Neural cell (in vitro differentiated cells): ENCODE results near the gene MYO5A. TPM values are rescaled to one million over a fixed set of nuclear protein-coding genes. Genes with fewer than 3 reads are reported as not detected.

Experiments used
- H2AFZ ChIP-seq: fragments of 200-600, 300-800 bp; sonication (generic), shearing (Covaris generic); 2 replicates; pipeline ENCODE4 v1.6.0; 2014; ENCODE audit warnings: low read depth, mild to moderate bottlenecking, antibody characterized with exemption, low read length, moderate library complexity
- H3F3A ChIP-seq: fragments of 200-600 bp; shearing (Covaris generic); 2 replicates; pipeline ENCODE4 v1.6.1; 2016; ENCODE audit warnings: mild to moderate bottlenecking, moderate library complexity, mixed read lengths, antibody characterized with exemption, low read length; ENCODE audit not compliant: insufficient read depth, poor library complexity, severe bottlenecking
- H3K27ac ChIP-seq: fragments of 200-600, 300-800 bp; sonication (generic), shearing (Covaris generic); 2 replicates; pipeline ENCODE4 v1.5.1; 2014; ENCODE audit warnings: mild to moderate bottlenecking, low read length, moderate library complexity
- H3K27me3 ChIP-seq: fragments of 300-800, 200-600 bp; sonication (generic), shearing (Covaris generic); 2 replicates; pipeline ENCODE4 v1.6.0; 2014; ENCODE audit warnings: mild to moderate bottlenecking, low read depth, low read length, moderate library complexity; ENCODE audit not compliant: insufficient read depth
- H3K36me3 ChIP-seq: fragments of 300-800, 200-600 bp; sonication (generic), shearing (Covaris generic); 2 replicates; pipeline ENCODE4 v1.5.1; 2014; ENCODE audit warnings: mild to moderate bottlenecking, antibody characterized with exemption, low read length, moderate library complexity; ENCODE audit not compliant: insufficient read depth
- H3K4me2 ChIP-seq: fragments of 300-800, 200-600 bp; sonication (generic), shearing (Covaris generic); 2 replicates; pipeline ENCODE4 v1.6.0; 2014; ENCODE audit warnings: mild to moderate bottlenecking, low read length
- H3K4me3 ChIP-seq: fragments of 300-800, 200-600 bp; sonication (generic), shearing (Covaris generic); 2 replicates; pipeline ENCODE4 v1.5.1; 2014; ENCODE audit warnings: mild to moderate bottlenecking, low read length, moderate library complexity
- H3K79me2 ChIP-seq: fragments of 200-600 bp; shearing (Covaris generic); replicated peaks from 2 replicates; pipeline ENCODE4 v1.6.0; 2014; ENCODE audit warnings: mild to moderate bottlenecking, low read length, moderate library complexity; ENCODE audit not compliant: insufficient read depth
- H3K9ac ChIP-seq: fragments of 300-800, 200-600 bp; sonication (generic), shearing (Covaris generic); 2 replicates; pipeline ENCODE4 v1.6.1; 2016; ENCODE audit warnings: mild to moderate bottlenecking, low read length, mixed read lengths
- H3K9me2 ChIP-seq: fragments of 200-600 bp; shearing (Covaris generic); 2 replicates; pipeline ENCODE4 v1.6.1; 2016; ENCODE audit warnings: mild to moderate bottlenecking, low read length, mixed read lengths; ENCODE audit not compliant: insufficient read depth
- H3K9me3 ChIP-seq: fragments of 200-600, 300-800 bp; sonication (generic), shearing (Covaris generic); 2 replicates; pipeline ENCODE4 v1.6.1; 2016; ENCODE audit warnings: mild to moderate bottlenecking, mixed run types, low read length, moderate library complexity, mixed read lengths
- H4K20me1 ChIP-seq: fragments of 200-600 bp; shearing (Covaris generic); 2 replicates; pipeline ENCODE4 v1.6.1; 2016; ENCODE audit warnings: mild to moderate bottlenecking, mixed run types; ENCODE audit not compliant: insufficient read depth
- EP300 ChIP-seq: fragments of 450-650 bp; conservative IDR thresholded peaks from 2 replicates; pipeline ENCODE4 v1.6.1; 2014; ENCODE audit warnings: antibody characterized with exemption, mild to moderate bottlenecking, moderate library complexity; ENCODE audit not compliant: poor library complexity, severe bottlenecking
- EZH2 ChIP-seq: fragments of 200-600, 300-800 bp; shearing (Covaris generic), sonication (generic); IDR thresholded peaks from 2 replicates; pipeline ENCODE4 v1.6.1; 2014; ENCODE audit warnings: antibody characterized with exemption, low read length, borderline replicate concordance, mild to moderate bottlenecking; ENCODE audit not compliant: insufficient read depth, poor library complexity, severe bottlenecking
- MXI1 ChIP-seq: fragments of 450-650 bp; conservative IDR thresholded peaks from 2 replicates; pipeline ENCODE4 v1.6.1; 2014; ENCODE audit warnings: antibody characterized with exemption, mild to moderate bottlenecking; ENCODE audit not compliant: poor library complexity, severe bottlenecking
- POLR2AphosphoS5 ChIP-seq: IDR thresholded peaks from 2 replicates; pipeline ENCODE4 v1.6.1; 2012
- RAD21 ChIP-seq: fragments of 450-650 bp; conservative IDR thresholded peaks from 2 replicates; pipeline ENCODE4 v1.6.1; 2014; ENCODE audit warnings: antibody characterized with exemption, mild to moderate bottlenecking, moderate library complexity
- SMC3 ChIP-seq: fragments of 450-650 bp; conservative IDR thresholded peaks from 2 replicates; pipeline ENCODE4 v1.6.1; 2014; ENCODE audit warnings: antibody characterized with exemption, mild to moderate bottlenecking, moderate library complexity; ENCODE audit not compliant: poor library complexity
- TAF1 ChIP-seq: IDR thresholded peaks from 2 replicates; pipeline ENCODE4 v1.6.1; 2012; ENCODE audit warnings: low read depth
- polyA plus RNA-seq: library from polyadenylated mRNA; depleted of rRNA; stranded (reverse); fragments of >200 nt; gene quantifications from 2 replicates; pipeline ENCODE4 v1.2.3, GENCODE V29; 2014
- TF ChIP-seq, protein P1 (sequence below): fragments of 450-650 bp; IDR thresholded peaks from 2 replicates; pipeline ENCODE4 v1.5.1; 2014; ENCODE audit warnings: antibody characterized with exemption, mild to moderate bottlenecking, moderate library complexity; ENCODE audit not compliant: poor library complexity, severe bottlenecking
- TF ChIP-seq, protein P2 (sequence below): IDR thresholded peaks from 2 replicates; pipeline ENCODE4 v1.6.1; 2012; ENCODE audit warnings: borderline replicate concordance

MYO5A gene
- polyA plus RNA-seq, 1 donor from 2014 or later = 43.8 TPM

DNA sequence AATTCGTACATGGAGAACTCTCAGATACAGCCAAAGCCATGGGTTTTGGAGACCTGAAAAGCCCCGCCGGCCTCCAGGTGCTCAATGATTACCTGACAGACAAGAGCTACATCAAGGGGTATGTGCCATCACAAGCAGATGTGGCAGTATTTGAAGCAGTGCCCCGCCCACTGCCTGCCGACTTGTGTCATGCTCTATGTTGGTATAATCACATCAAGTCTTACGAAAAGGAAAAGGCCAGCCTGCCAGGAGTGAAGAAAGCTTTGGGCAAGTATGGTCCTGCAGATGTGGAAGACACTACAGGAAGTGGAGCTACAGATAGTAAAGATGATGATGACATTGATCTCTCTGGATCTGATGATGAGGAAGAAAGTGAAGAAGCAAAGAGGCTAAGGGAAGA lies 23.5 kb downstream of the MYO5A start:
- Histone ChIP-seq H3K9me2 (no peaks in the 10 kb centered on the region), H3K79me2 (peaks cover 37% of the 10 kb centered on the region), H3K27me3 (no peaks in the 10 kb centered on the region), H3K4me3 (no peak overlapping the region), H3F3A (no peaks in the 10 kb centered on the region), H3K4me2 (no peak overlapping the region), H2AFZ (no peak overlapping the region), H3K9me3 (no peaks in the 10 kb centered on the region), H3K27ac (no peak overlapping the region), H3K36me3 (no peaks in the 10 kb centered on the region), H4K20me1 (no peaks in the 10 kb centered on the region), H3K9ac (no peak overlapping the region)
- TF ChIP-seq EP300 (no peak), EZH2 (no peak)

DNA sequence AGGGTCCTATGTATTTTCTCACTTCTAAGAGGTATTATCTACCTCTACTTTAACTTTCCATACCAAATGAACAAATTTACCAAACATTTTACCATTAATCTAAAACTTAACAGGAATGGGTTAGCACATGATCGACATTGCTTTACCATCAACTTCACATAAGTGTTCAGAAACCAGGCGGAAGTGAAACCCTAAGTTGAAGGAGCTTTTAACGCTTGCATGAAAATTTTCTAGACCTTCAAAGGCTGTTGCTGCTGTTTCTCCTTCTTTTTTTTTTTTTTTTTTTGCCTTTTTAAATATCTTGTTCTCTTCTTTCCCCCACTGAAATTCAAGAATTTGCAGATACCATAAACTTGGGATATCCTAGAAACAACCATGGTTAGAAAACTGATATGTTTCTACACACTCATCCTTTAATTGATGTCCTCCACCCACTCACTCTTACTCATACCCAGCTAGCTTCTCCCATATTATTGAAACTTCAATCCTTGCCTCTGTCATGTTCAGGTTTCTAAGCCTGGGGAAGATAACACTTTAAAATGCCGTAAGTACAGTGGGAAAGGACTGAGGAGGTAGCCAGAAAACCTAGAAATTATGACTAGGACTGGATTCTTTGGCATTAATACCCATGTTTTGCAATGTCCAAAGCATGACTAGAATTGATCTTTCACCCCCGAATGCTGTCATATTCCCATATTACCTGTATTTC lies 24.7 kb downstream of the MYO5A start:
- Histone ChIP-seq H3K79me2 (peaks cover 36% of the 10 kb centered on the region), H3K9ac (no peak overlapping the region), H4K20me1 (no peaks in the 10 kb centered on the region), H2AFZ (no peak overlapping the region), H3K9me3 (no peaks in the 10 kb centered on the region), H3K27me3 (no peaks in the 10 kb centered on the region), H3K4me2 (no peak overlapping the region), H3K36me3 (no peaks in the 10 kb centered on the region), H3K27ac (no peak overlapping the region), H3K4me3 (no peak overlapping the region), H3K9me2 (no peaks in the 10 kb centered on the region), H3F3A (no peaks in the 10 kb centered on the region)
- no peak for TF ChIP-seq EP300
- TF ChIP-seq RAD21 = no peak
- TF ChIP-seq, protein P1, sequence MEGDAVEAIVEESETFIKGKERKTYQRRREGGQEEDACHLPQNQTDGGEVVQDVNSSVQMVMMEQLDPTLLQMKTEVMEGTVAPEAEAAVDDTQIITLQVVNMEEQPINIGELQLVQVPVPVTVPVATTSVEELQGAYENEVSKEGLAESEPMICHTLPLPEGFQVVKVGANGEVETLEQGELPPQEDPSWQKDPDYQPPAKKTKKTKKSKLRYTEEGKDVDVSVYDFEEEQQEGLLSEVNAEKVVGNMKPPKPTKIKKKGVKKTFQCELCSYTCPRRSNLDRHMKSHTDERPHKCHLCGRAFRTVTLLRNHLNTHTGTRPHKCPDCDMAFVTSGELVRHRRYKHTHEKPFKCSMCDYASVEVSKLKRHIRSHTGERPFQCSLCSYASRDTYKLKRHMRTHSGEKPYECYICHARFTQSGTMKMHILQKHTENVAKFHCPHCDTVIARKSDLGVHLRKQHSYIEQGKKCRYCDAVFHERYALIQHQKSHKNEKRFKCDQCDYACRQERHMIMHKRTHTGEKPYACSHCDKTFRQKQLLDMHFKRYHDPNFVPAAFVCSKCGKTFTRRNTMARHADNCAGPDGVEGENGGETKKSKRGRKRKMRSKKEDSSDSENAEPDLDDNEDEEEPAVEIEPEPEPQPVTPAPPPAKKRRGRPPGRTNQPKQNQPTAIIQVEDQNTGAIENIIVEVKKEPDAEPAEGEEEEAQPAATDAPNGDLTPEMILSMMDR = no peak
- no peak for TF ChIP-seq POLR2AphosphoS5
- no peak for TF ChIP-seq TAF1
- TF ChIP-seq, protein P2, sequence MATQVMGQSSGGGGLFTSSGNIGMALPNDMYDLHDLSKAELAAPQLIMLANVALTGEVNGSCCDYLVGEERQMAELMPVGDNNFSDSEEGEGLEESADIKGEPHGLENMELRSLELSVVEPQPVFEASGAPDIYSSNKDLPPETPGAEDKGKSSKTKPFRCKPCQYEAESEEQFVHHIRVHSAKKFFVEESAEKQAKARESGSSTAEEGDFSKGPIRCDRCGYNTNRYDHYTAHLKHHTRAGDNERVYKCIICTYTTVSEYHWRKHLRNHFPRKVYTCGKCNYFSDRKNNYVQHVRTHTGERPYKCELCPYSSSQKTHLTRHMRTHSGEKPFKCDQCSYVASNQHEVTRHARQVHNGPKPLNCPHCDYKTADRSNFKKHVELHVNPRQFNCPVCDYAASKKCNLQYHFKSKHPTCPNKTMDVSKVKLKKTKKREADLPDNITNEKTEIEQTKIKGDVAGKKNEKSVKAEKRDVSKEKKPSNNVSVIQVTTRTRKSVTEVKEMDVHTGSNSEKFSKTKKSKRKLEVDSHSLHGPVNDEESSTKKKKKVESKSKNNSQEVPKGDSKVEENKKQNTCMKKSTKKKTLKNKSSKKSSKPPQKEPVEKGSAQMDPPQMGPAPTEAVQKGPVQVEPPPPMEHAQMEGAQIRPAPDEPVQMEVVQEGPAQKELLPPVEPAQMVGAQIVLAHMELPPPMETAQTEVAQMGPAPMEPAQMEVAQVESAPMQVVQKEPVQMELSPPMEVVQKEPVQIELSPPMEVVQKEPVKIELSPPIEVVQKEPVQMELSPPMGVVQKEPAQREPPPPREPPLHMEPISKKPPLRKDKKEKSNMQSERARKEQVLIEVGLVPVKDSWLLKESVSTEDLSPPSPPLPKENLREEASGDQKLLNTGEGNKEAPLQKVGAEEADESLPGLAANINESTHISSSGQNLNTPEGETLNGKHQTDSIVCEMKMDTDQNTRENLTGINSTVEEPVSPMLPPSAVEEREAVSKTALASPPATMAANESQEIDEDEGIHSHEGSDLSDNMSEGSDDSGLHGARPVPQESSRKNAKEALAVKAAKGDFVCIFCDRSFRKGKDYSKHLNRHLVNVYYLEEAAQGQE = no peak
- TF ChIP-seq SMC3 = no peak
- no peak for TF ChIP-seq EZH2
- TF ChIP-seq MXI1 = no peak
